Activated T-cell treated with anti-CD3 and anti-CD28 coated beads for 4 hours (primary cell): ENCODE data around the gene HOXD4.
A peak's percentile ranks its signal among the peaks of the same experiment; 100 is the strongest.

ENCODE experiments used
- DNase-seq: peaks from one replicate; pipeline ENCODE4 v3.0.0-alpha.2; 2020

The HOXD4 gene

GRCh38 chr2:176114120-176114929, 37.0 kb upstream of the HOXD4 start:
- no peak for DNase-seq

- DNase-seq, result no peak
These were observed 36.3 kb upstream of the HOXD4 start for GRCh38 chr2:176114930-176115625.

- no peak for DNase-seq
These were observed 35.2 kb upstream of the HOXD4 start, which contains the start of gene HOXD10 for GRCh38 chr2:176115883-176116813. HOXD10 (plus strand) TSS chr2:176116778; CDS start chr2:176116834, 56 bp downstream.

GRCh38 chr2:176117162-176117822, 34.1 kb upstream of the HOXD4 start:
- no peak for DNase-seq

GRCh38 chr2:176117823-176118371, 33.5 kb upstream of the HOXD4 start:
- DNase-seq, result no peak

- DNase-seq, result no peak
These were observed 32.6 kb upstream of the HOXD4 start for GRCh38 chr2:176118601-176119339.

- DNase-seq, result no peak
These were observed 30.8 kb upstream of the HOXD4 start for GRCh38 chr2:176120364-176121189.

- DNase-seq, result no peak
These were observed 29.9 kb upstream of the HOXD4 start for GRCh38 chr2:176121190-176122051.

- no peak for DNase-seq
These were observed 29.2 kb upstream of the HOXD4 start for GRCh38 chr2:176122052-176122682.

- DNase-seq, result no peak
These were observed 28.5 kb upstream of the HOXD4 start, which contains the start of gene HOXD9 for GRCh38 chr2:176122683-176123410. HOXD9 (plus strand) TSS chr2:176122719; CDS start chr2:176122769, 50 bp downstream.

GRCh38 chr2:176123411-176124109, 27.8 kb upstream of the HOXD4 start:
- no peak for DNase-seq

- DNase-seq, result no peak
These were observed 27.0 kb upstream of the HOXD4 start for GRCh38 chr2:176124110-176124946.

GRCh38 chr2:176124947-176125771, 26.2 kb upstream of the HOXD4 start:
- no peak for DNase-seq

GRCh38 chr2:176125772-176126054, 25.6 kb upstream of the HOXD4 start:
- no peak for DNase-seq

- DNase-seq, result peak; percentile 63
These were observed 24.2 kb upstream of the HOXD4 start for GRCh38 chr2:176126929-176127773.
